Spleen (tissue), 11 donors: Measurements from ENCODE around the gene HDAC4. TPM values are rescaled to one million over a fixed set of nuclear protein-coding genes. Genes with fewer than 3 reads are reported as not detected.

ENCODE experiments used
- DNase-seq: peaks from one replicate; pipeline ENCODE4 v3.0.0-alpha.2; 2020
- H3K27ac ChIP-seq, 8 donors: fragments of 200-600 bp; sonication (generic) in 7 of 8; 1 replicate in 4 of 8; 2 replicates in 4 of 8; pipeline versions ENCODE4 v1.5.0 to v1.8.0; 2016 to 2021; ENCODE audit warnings: inconsistent platforms in 4 of 8, mild to moderate bottlenecking in 4 of 8, moderate library complexity in 1 of 8
- H3K27me3 ChIP-seq, 7 donors: fragments of 200-600 bp; sonication (generic) in 6 of 7; replicated peaks in 1 of 7; 1 replicate in 4 of 7; 2 replicates in 3 of 7; pipeline versions ENCODE4 v1.5.0 to v1.8.0; 2016 to 2021; ENCODE audit warnings: inconsistent platforms in 3 of 7, mild to moderate bottlenecking in 1 of 7
- H3K36me3 ChIP-seq, 6 donors: fragments of 200-600 bp; sonication (generic) in 5 of 6; 1 replicate in 4 of 6; 2 replicates in 2 of 6; pipeline versions ENCODE4 v1.5.0 to v1.8.0; 2016 to 2021; ENCODE audit warnings: inconsistent platforms in 2 of 6
- H3K4me1 ChIP-seq, 6 donors: fragments of 200-600 bp; sonication (generic) in 5 of 6; 1 replicate in 3 of 6; 2 replicates in 3 of 6; pipeline versions ENCODE4 v1.5.0 to v1.8.0; 2016 to 2021; ENCODE audit warnings: inconsistent platforms in 3 of 6
- H3K4me3 ChIP-seq, 8 donors: fragments of 200-600 bp; sonication (generic) in 7 of 8; 1 replicate in 4 of 8; 2 replicates in 4 of 8; pipeline versions ENCODE4 v1.5.0 to v1.8.0; 2016 to 2021; ENCODE audit warnings: inconsistent platforms in 4 of 8, mild to moderate bottlenecking in 4 of 8, moderate library complexity in 2 of 8
- H3K9me3 ChIP-seq, 8 donors: fragments of 200-600 bp; sonication (generic) in 7 of 8; 1 replicate in 4 of 8; 2 replicates in 4 of 8; pipeline versions ENCODE4 v1.5.0 to v1.8.0; 2016 to 2021; ENCODE audit warnings: inconsistent platforms in 4 of 8
- POLR2A ChIP-seq, 3 donors: fragments of 450-650 bp; IDR thresholded peaks; one replicate each; pipeline ENCODE4 v1.5.1; 2017; ENCODE audit warnings: antibody characterized with exemption in 3 of 3, mild to moderate bottlenecking in 1 of 3
- POLR2AphosphoS5 ChIP-seq, 3 donors: sonication (generic); formaldehyde crosslinking; IDR thresholded peaks; one replicate each; pipeline ENCODE4 v1.5.1; 2017; ENCODE audit warnings: antibody characterized with exemption in 3 of 3
- WGBS, 5 donors: extraction: QIAGEN DNeasy Blood & Tissue Kit in 3 of 5; methylation state at CpG; one replicate each; pipeline versions ENCODE4 v1.1.5 to v1.1.7; 2013 to 2018; 5-methylcytosine and 5-hydroxymethylcytosine counted together
- intact Hi-C: fragments of 100-400 bp; cut with DNase I; formaldehyde crosslinking; loops from one replicate; pipeline ENCODE4 v1.15.0; 2023; ENCODE audit warnings: low total_unique reads
- polyA plus RNA-seq, 3 donors: library from polyadenylated mRNA; stranded (reverse); fragments of 200-250 nt; gene quantifications; one replicate each; pipeline ENCODE4 v1.2.1, GENCODE V29; 2013
- total RNA-seq, 7 donors: library from RNA; depleted of rRNA in 3 of 7; stranded (reverse); fragments of >200 nt in 3 of 7; fragmentation: NEBNext Ultra II Directional in 4 of 7; extraction: Animal tissue kit (Norgen Biotek cat#: 25700) in 4 of 7; gene quantifications; one replicate each; pipeline versions ENCODE4 v1.1.0 to v1.2.1, GENCODE V29; 2016 to 2021
- TF ChIP-seq, protein P1 (sequence below), 11 experiments: fragments of 200-600 bp in 7 of 11; fragments of 450-650 bp in 4 of 11; sonication (generic) in 4 of 11; IDR thresholded peaks in 8 of 11; conservative IDR thresholded peaks in 3 of 11; 1 replicate in 7 of 11; 2 replicates in 4 of 11; pipeline versions ENCODE4 v1.4.0 to v1.8.0; 2016 to 2021; ENCODE audit warnings: antibody characterized with exemption in 11 of 11, inconsistent platforms in 4 of 11, mild to moderate bottlenecking in 1 of 11
- donor health status: healthy with polysubstance abuse.
- donor health status: DM: no; HTN: no; CAD: no; lungs with moderate emphysema.
- donor health status: DM: no; HTN: no; CAD: no.
- donor health status: Bipolar disorder and iron deficiency.
- donor health status: healthy.
- donor health status: DM: no; HTN: no; CAD: no.
- donor health status: DM: yes; HTN: yes; CAD: no.

The HDAC4 gene
- total and polyA plus RNA-seq, 10 donors, result 3.2 to 122 (median 69.5) TPM

GRCh38 chr2:239235311-239235710 is 165.5 kb downstream of the HDAC4 start:
- TF ChIP-seq POLR2A (IDR thresholded peaks at IDR 0.05), result no peak
- TF ChIP-seq, protein P1, sequence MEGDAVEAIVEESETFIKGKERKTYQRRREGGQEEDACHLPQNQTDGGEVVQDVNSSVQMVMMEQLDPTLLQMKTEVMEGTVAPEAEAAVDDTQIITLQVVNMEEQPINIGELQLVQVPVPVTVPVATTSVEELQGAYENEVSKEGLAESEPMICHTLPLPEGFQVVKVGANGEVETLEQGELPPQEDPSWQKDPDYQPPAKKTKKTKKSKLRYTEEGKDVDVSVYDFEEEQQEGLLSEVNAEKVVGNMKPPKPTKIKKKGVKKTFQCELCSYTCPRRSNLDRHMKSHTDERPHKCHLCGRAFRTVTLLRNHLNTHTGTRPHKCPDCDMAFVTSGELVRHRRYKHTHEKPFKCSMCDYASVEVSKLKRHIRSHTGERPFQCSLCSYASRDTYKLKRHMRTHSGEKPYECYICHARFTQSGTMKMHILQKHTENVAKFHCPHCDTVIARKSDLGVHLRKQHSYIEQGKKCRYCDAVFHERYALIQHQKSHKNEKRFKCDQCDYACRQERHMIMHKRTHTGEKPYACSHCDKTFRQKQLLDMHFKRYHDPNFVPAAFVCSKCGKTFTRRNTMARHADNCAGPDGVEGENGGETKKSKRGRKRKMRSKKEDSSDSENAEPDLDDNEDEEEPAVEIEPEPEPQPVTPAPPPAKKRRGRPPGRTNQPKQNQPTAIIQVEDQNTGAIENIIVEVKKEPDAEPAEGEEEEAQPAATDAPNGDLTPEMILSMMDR (IDR thresholded peaks at IDR 0.05 in 8 of 11, conservative IDR thresholded peaks at IDR 0.05 in 3 of 11), result no peak
- TF ChIP-seq POLR2AphosphoS5 (IDR thresholded peaks at IDR 0.05), result no peak
- H3K9me3 ChIP-seq, result no peaks in the 10 kb centered on the region
- no peak for DNase-seq
- no peaks in the 10 kb centered on the region for H3K27me3 ChIP-seq
- intact Hi-C loops, result no loop called here
- H3K4me3 ChIP-seq, result no peak overlapping the region
- 85 to 92% (median 86%) methylated on average over 11 of the region's 11 CpGs for WGBS, 5 donors
- H3K27ac ChIP-seq, result peak overlapping the region in 2 of 8 donors; percentile 38 to 67
- H3K4me1 ChIP-seq, result peaks cover 16 to 92% (median 44%) of the 10 kb centered on the region in 6 donors
- H3K36me3 ChIP-seq, result peaks cover 0 to 32% (median 0%) of the 10 kb centered on the region in 6 donors

GRCh38 chr2:239234191-239235175 is 166.3 kb downstream of the HDAC4 start:
- Histone ChIP-seq H3K4me1 (peaks cover 9 to 92% (median 46%) of the 10 kb centered on the region in 6 donors), H3K4me3 (no peak overlapping the region), H3K9me3 (no peaks in the 10 kb centered on the region), H3K36me3 (peaks cover 0 to 32% (median 0%) of the 10 kb centered on the region in 6 donors), H3K27ac (peak overlapping the region in 5 of 8 donors; percentile 28 to 67 (median 38)), H3K27me3 (no peaks in the 10 kb centered on the region)
- no peak for DNase-seq
- intact Hi-C loops, result no loop called here
- 82 to 86% (median 84%) methylated on average over 22 of the region's 22 CpGs for WGBS, 5 donors
- TF ChIP-seq POLR2AphosphoS5 (IDR thresholded peaks at IDR 0.05), result peak in 1 of 3 donors; percentile 43
- no peak for TF ChIP-seq POLR2A (IDR thresholded peaks at IDR 0.05)
- TF ChIP-seq, protein P1 (IDR thresholded peaks at IDR 0.05 in 8 of 11, conservative IDR thresholded peaks at IDR 0.05 in 3 of 11), result no peak

DNA sequence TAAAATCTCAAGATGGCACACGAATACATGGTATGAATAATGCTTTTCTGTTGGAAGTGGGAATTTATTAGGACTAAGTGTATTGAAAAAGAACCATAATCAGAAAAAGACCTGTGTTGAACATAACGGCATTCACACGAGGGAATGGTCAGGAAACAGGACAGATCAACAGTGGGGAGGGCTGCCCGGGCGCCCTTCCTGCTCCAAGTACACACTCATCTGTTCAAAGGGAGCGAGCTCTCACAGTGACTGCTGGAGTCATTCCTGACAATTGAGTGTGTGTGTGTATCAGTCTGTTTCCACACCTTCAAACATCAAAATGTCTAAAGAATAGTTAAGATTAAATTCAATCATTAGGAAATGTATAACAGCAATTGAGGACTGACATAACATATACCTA is 167.2 kb downstream of the HDAC4 start:
- intact Hi-C loops, result no loop called here
- H3K36me3 ChIP-seq, result peaks cover 0 to 30% (median 0%) of the 10 kb centered on the region in 6 donors
- no peak overlapping the region for H3K4me3 ChIP-seq
- peaks cover 6 to 92% (median 47%) of the 10 kb centered on the region in 6 donors for H3K4me1 ChIP-seq
- WGBS, 5 donors, result 79 to 89% (median 82%) methylated on average over 6 of the region's 6 CpGs
- TF ChIP-seq POLR2A (IDR thresholded peaks at IDR 0.05), result no peak
- TF ChIP-seq POLR2AphosphoS5 (IDR thresholded peaks at IDR 0.05), result no peak
- DNase-seq, result no peak
- no peaks in the 10 kb centered on the region for H3K9me3 ChIP-seq
- no peaks in the 10 kb centered on the region for H3K27me3 ChIP-seq
- no peak overlapping the region for H3K27ac ChIP-seq

GRCh38 chr2:239232195-239232578 is 168.6 kb downstream of the HDAC4 start:
- Histone ChIP-seq H3K36me3 (peaks cover 0 to 35% (median 0%) of the 10 kb centered on the region in 6 donors), H3K27me3 (no peaks in the 10 kb centered on the region), H3K27ac (peak overlapping the region in 4 of 8 donors; percentile 74 to 83 (median 82)), H3K9me3 (no peaks in the 10 kb centered on the region), H3K4me1 (peaks cover 6 to 92% (median 49%) of the 10 kb centered on the region in 6 donors), H3K4me3 (no peak overlapping the region)
- TF ChIP-seq POLR2A (IDR thresholded peaks at IDR 0.05) (no peak), POLR2AphosphoS5 (IDR thresholded peaks at IDR 0.05) (no peak)
- TF ChIP-seq, protein P1 (IDR thresholded peaks at IDR 0.05 in 8 of 11, conservative IDR thresholded peaks at IDR 0.05 in 3 of 11), result no peak
- 87 to 92% (median 88%) methylated on average over 6 of the region's 6 CpGs for WGBS, 5 donors
- no peak for DNase-seq
- intact Hi-C loops, result no loop called here
